T-helper 2 cell treated with Interferon-gamma antibody and Interleukin-4, amounts not matched to agents 5 μg/mL and 100 μg/mL, for 36 hours (primary cell): ENCODE data around the gene INSR.
"Not testable (repeated sequence)": the region's sequence is repeated elsewhere in the genome, so short reads cannot be mapped to it uniquely, and the experiment has no call there.

Experiments
- DNase-seq: peaks from one replicate; pipeline ENCODE4 v3.0.0; 2021; ENCODE audit warnings: low spot score
- H3K27ac Mint-ChIP-seq: one replicate; pipeline ENCODE4 v1.8.0; 2021; ENCODE audit warnings: mild to moderate bottlenecking, mixed read lengths
- H3K27me3 Mint-ChIP-seq: one replicate; pipeline ENCODE4 v1.8.0; 2021; ENCODE audit warnings: low read depth, mixed read lengths
- H3K36me3 Mint-ChIP-seq: one replicate; pipeline ENCODE4 v1.8.0; 2021; ENCODE audit warnings: low read depth, mixed read lengths
- H3K4me1 Mint-ChIP-seq: one replicate; pipeline ENCODE4 v1.8.0; 2021; ENCODE audit warnings: low read depth, mixed read lengths
- H3K4me3 Mint-ChIP-seq: one replicate; pipeline ENCODE4 v1.8.0; 2022; ENCODE audit warnings: mild to moderate bottlenecking, moderate library complexity, mixed read lengths
- H3K9me3 Mint-ChIP-seq: one replicate; pipeline ENCODE4 v1.8.0; 2021; ENCODE audit warnings: mixed read lengths

Gene INSR

DNA sequence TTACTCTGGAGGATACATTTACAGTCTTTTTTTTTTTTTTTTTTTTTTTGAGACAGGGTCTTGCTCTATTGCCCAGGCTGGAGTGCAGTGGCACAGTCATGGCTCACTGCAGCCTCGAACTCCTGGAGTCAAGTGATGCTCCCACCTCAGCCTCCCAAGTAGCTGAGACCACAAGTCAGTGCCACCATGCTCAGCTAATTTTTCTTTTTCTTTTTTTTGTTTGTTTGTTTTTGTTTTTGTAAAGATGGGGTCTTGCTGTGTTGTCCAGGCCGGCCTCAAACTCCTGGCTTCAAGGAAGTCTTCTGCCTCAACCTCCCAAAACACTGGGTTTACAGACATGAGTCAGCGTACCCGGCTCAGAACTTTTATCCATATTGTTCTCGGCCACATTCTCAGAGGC, 64.5 kb downstream of the INSR start:
- Mint-ChIP-seq H3K27ac (no peak overlapping the region), H3K4me1 (no peaks in the 10 kb centered on the region), H3K4me3 (no peak overlapping the region), H3K9me3 (no peaks in the 10 kb centered on the region), H3K27me3 (peaks cover 2% of the 10 kb centered on the region), H3K36me3 (no peaks in the 10 kb centered on the region)
- DNase-seq = no peak

- H3K27ac Mint-ChIP-seq = no peak overlapping the region
- no peak for DNase-seq
- no peaks in the 10 kb centered on the region for H3K9me3 Mint-ChIP-seq
- peaks cover 2% of the 10 kb centered on the region for H3K27me3 Mint-ChIP-seq
- no peaks in the 10 kb centered on the region for H3K36me3 Mint-ChIP-seq
- no peak overlapping the region for H3K4me3 Mint-ChIP-seq
- H3K4me1 Mint-ChIP-seq = no peaks in the 10 kb centered on the region
These were observed 65.2 kb downstream of the INSR start for GRCh38 chr19:7228935-7229541.

GRCh38 chr19:7227735-7228134, 66.5 kb downstream of the INSR start:
- H3K4me1 Mint-ChIP-seq = no peaks in the 10 kb centered on the region
- no peak overlapping the region for H3K27ac Mint-ChIP-seq
- H3K9me3 Mint-ChIP-seq = no peaks in the 10 kb centered on the region
- H3K27me3 Mint-ChIP-seq = peaks cover 2% of the 10 kb centered on the region
- no peak overlapping the region for H3K4me3 Mint-ChIP-seq
- no peak for DNase-seq
- no peaks in the 10 kb centered on the region for H3K36me3 Mint-ChIP-seq

DNA sequence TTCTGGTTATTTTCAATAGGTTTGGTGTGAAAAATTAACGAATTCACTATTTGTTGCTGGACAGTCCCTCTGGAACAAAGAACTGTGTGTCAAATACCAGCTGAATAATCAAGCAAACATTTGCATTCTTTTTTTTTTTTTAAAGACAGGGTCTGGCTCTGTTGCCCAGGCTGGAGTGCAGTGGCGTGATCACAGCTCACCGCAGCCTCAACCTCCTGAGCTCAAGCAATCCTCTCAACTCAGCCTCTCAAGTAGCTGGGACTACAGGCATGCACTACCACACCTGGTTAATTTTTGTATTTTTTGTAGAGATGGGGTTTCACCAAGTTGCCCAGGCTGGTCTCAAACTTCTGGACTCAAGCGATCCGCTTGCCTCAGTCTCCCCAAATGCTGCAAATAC, 67.1 kb downstream of the INSR start:
- H3K27me3 Mint-ChIP-seq, DNase-seq, H3K4me3 Mint-ChIP-seq, H3K36me3 Mint-ChIP-seq, H3K9me3 Mint-ChIP-seq, H3K27ac Mint-ChIP-seq, H3K4me1 Mint-ChIP-seq: not testable (repeated sequence)

DNA sequence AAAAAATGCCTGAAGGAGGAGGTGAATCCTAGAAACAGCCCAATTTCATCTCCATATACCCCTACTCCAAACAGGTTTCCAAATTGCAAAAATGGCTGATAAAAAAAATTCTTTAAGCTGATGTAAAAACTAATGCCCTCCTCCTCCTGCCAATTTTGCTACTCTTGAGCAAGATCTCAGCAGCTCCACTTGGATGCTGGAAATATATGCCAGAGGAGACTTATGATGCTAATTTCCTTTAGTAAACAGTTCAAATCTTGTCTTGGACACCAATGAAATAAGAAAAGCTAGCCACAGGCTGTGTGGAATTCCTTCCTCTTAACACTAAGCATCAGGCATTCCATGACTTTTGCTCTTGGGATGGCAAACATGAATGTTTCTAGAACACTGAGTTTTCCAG, 67.5 kb downstream of the INSR start:
- Mint-ChIP-seq H3K9me3 (no peaks in the 10 kb centered on the region), H3K4me3 (no peak overlapping the region), H3K27me3 (peaks cover 2% of the 10 kb centered on the region), H3K4me1 (no peaks in the 10 kb centered on the region), H3K36me3 (no peaks in the 10 kb centered on the region), H3K27ac (no peak overlapping the region)
- no peak for DNase-seq

DNA sequence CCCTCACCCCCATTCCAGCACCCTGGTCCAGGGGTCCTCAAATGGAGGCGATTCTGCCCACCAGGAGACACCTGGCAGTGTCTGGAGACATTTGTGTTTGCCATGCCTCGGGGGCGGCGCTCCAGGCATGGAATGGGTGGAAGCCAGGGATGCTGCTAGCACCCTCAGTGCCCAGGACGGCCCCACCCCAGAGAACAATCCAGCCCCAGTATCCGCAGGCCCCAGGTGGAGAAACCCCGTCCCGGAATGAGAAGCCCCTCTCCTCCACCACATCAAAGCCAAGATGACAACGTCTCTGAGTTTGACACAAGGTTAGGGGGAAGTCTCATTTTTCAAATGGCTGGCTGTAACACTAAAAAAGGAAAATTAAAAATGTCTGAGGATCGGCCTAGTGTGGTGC, 68.5 kb downstream of the INSR start:
- no peak overlapping the region for H3K27ac Mint-ChIP-seq
- H3K4me3 Mint-ChIP-seq = no peak overlapping the region
- H3K36me3 Mint-ChIP-seq = no peaks in the 10 kb centered on the region
- DNase-seq = no peak
- H3K9me3 Mint-ChIP-seq = no peaks in the 10 kb centered on the region
- peaks cover 2% of the 10 kb centered on the region for H3K27me3 Mint-ChIP-seq
- no peaks in the 10 kb centered on the region for H3K4me1 Mint-ChIP-seq

DNA sequence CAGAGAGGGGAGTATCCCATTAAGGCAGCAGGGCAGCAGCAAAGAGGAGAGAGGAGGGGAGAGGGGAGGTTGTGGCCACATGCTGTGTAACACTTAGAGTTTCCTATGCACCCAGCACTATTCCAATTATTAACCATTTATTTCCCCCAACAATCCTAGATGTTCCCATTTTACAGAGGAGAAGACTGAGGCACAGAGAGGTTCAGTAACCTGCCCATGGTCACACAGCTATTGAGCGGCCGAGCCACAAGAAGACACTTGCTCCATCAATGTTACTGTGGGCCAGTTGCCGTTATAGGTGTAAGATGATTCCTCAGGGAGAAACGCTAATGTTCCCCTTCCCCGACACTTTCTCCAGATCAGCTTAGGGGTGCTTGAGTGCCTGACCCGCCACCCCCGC, 69.2 kb downstream of the INSR start:
- Mint-ChIP-seq H3K27me3 (peaks cover 2% of the 10 kb centered on the region), H3K4me3 (no peak overlapping the region), H3K36me3 (no peaks in the 10 kb centered on the region), H3K27ac (no peak overlapping the region), H3K9me3 (no peaks in the 10 kb centered on the region), H3K4me1 (no peaks in the 10 kb centered on the region)
- no peak for DNase-seq

- H3K27me3 Mint-ChIP-seq = peaks cover 2% of the 10 kb centered on the region
- no peak overlapping the region for H3K4me3 Mint-ChIP-seq
- H3K36me3 Mint-ChIP-seq = no peaks in the 10 kb centered on the region
- no peaks in the 10 kb centered on the region for H3K4me1 Mint-ChIP-seq
- DNase-seq = no peak
- H3K9me3 Mint-ChIP-seq = no peaks in the 10 kb centered on the region
- H3K27ac Mint-ChIP-seq = no peak overlapping the region
These were observed 70.0 kb downstream of the INSR start for GRCh38 chr19:7224209-7224686.

GRCh38 chr19:7223429-7223828, 70.8 kb downstream of the INSR start:
- Mint-ChIP-seq H3K4me3 (no peak overlapping the region), H3K36me3 (no peaks in the 10 kb centered on the region), H3K27ac (no peak overlapping the region), H3K4me1 (no peaks in the 10 kb centered on the region), H3K9me3 (no peaks in the 10 kb centered on the region), H3K27me3 (peaks cover 2% of the 10 kb centered on the region)
- no peak for DNase-seq

- Mint-ChIP-seq H3K4me1 (no peaks in the 10 kb centered on the region), H3K9me3 (no peaks in the 10 kb centered on the region), H3K36me3 (no peaks in the 10 kb centered on the region), H3K27ac (no peak overlapping the region), H3K4me3 (no peak overlapping the region), H3K27me3 (no peaks in the 10 kb centered on the region)
- no peak for DNase-seq
These were observed 75.2 kb downstream of the INSR start for GRCh38 chr19:7219056-7219455.

DNA sequence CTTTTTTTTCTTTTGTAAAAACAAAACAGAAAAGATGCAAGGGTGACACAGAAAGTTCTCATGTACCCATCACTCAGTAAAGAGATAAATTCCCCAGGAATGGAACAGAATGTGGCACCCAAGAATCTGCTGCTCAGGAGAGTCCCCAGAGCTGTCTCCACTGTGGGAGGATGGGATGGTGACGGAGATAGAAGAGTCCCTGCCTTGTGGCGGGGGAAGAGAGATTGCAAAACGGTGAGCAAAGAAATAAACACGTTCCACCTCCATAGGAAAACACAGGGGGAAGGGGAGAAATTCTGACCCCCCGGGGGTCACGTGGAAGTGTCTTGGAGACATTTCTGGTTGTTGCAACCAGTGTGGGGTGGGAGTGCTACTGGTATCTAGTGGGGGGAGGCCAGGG, 76.4 kb downstream of the INSR start:
- Mint-ChIP-seq H3K36me3 (no peaks in the 10 kb centered on the region), H3K27me3 (no peaks in the 10 kb centered on the region), H3K4me1 (no peaks in the 10 kb centered on the region), H3K27ac (no peak overlapping the region), H3K4me3 (no peak overlapping the region), H3K9me3 (no peaks in the 10 kb centered on the region)
- DNase-seq = no peak

- no peak overlapping the region for H3K27ac Mint-ChIP-seq
- no peak overlapping the region for H3K4me3 Mint-ChIP-seq
- H3K27me3 Mint-ChIP-seq = no peaks in the 10 kb centered on the region
- no peak for DNase-seq
- H3K4me1 Mint-ChIP-seq = no peaks in the 10 kb centered on the region
- H3K36me3 Mint-ChIP-seq = no peaks in the 10 kb centered on the region
- H3K9me3 Mint-ChIP-seq = no peaks in the 10 kb centered on the region
These were observed 77.8 kb downstream of the INSR start for GRCh38 chr19:7216373-7216902.

GRCh38 chr19:7215176-7215575, 79.0 kb downstream of the INSR start:
- Mint-ChIP-seq H3K9me3 (no peaks in the 10 kb centered on the region), H3K36me3 (no peaks in the 10 kb centered on the region), H3K4me1 (no peaks in the 10 kb centered on the region), H3K4me3 (no peak overlapping the region), H3K27ac (no peak overlapping the region), H3K27me3 (no peaks in the 10 kb centered on the region)
- no peak for DNase-seq

DNA sequence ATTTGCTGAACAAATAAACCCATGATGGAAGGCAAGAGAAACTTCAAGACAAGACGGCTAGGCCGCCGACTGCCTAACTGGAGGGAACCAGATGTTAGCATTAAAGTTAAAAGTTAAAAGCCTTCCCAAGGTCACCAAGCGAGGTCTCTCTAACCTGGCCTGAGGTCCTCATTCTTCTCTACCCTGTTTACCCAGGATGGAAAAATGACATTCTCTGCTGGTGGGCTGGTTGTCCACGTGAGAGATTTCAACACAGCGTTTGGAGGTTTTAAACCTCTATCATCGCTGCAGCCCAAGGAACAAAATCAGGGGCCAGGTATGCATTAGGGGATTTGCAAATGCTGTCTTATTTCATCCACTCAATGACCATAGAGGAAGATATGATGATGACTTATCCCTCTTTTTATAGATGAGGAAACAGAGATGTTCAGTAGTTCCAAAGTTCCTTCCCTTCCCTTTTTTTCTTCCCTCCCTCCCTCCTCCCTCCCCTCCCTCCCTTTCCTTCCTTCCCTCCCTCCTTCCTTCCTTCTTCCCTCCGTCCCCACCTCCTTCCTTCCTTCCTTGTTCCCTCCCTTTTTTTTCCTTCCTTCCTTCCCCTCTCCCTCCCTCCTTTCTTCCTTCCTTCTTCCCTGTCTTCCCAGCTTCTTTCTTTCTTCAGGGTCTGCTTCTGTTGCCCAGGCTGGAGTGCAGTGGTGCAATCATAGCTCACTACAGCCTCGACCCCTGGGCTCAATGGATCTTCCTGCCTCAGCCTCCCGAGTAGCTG, 79.7 kb downstream of the INSR start:
- no peaks in the 10 kb centered on the region for H3K4me1 Mint-ChIP-seq

More for the DNA sequence above, 79.7 kb downstream of the INSR start:
- Mint-ChIP-seq H3K9me3 (no peaks in the 10 kb centered on the region), H3K27me3 (no peaks in the 10 kb centered on the region), H3K27ac (no peak overlapping the region), H3K36me3 (no peaks in the 10 kb centered on the region), H3K4me3 (no peak overlapping the region)
- no peak for DNase-seq
